ENCODE measurements around the gene SBNO2.

DNA sequence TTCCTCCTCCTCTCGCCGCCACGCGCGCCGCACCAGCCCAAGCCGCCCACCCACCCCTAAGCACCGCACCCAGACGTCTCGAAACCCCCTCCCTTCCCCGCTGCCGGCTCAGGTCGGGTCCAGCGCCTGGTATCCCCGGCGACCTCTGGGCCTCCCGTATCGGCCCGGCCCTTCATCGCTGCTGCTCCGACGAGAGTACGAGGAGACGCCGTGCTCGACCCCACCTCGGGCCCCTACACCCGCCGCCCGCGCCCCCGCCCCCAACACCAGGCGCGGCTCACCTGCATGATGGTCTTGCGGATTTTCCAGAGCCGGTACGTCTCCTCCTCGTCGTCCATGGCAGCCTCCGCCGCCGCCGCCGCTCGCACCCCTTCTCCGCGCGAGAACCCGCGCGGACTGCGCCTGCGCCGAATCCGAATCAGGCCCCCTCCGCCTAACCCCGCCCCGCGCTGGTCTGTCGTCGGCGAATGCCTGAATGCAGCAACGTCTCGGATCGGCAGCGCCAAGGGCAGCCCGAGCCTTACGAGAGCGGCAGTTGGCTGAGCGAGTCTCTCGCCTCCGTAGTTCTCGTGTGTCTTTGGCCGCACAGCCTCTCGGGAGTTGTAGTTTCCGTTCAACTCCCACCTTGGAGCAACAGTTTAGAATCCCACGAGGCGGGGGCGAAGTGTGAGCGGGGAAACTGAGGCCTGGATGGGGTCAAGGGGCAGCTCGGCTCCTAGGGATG, 78.9 kb downstream of the SBNO2 start, which contains the start of gene POLR2E:
- TF ChIP-seq YY1 (IDR thresholded peaks at IDR 0.05; ENCODE audit: insufficient read depth, insufficient read length) = no peak
- no peak for TF ChIP-seq SUZ12 (IDR thresholded peaks at IDR 0.05; ENCODE audit: extremely low read depth, insufficient read depth, insufficient read length)

Data from NT2/D1 (cell line).